Keratinocyte (primary cell): Measurements from ENCODE around the gene P4HA1.

ENCODE experiments used
- EZH2 ChIP-seq: IDR thresholded peaks from one replicate; pipeline ENCODE4 v1.6.1; 2012; ENCODE audit warnings: inconsistent platforms, mild to moderate bottlenecking, low read length, moderate library complexity
- TF ChIP-seq, protein P1 (sequence below), 3 experiments: IDR thresholded peaks in 1 of 3; conservative IDR thresholded peaks in 1 of 3; optimal IDR thresholded peaks in 1 of 3; 2 replicates in 2 of 3; 3 replicates in 1 of 3; pipeline versions ENCODE3 to v1.5.1; 2011; ENCODE audit warnings: low read length in 3 of 3, mild to moderate bottlenecking in 3 of 3, moderate library complexity in 2 of 3, control low read depth in 1 of 3, inconsistent platforms in 1 of 3; ENCODE audit not compliant: insufficient read depth in 2 of 3; ENCODE audit errors: extremely low read depth in 1 of 3

DNA sequence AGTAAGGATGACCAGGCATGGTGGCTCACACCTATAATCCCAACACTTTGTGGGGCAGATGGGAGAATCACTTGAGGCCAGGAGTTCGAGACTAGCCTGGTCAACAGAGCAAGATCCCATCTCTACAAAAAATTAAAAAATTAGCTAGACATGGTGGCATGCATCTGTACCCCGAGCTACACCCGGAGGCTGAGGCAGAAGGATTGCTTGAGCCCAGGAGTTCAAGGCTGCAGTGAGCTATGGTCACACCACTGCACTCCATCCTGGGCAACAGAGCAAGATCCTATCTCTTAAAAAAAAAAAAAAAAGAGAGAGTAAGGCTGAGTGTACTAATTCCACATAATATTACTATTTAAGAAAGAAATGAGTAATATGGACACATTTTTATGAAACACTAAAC is 3.8 kb downstream of the P4HA1 start:
- TF ChIP-seq, protein P1, sequence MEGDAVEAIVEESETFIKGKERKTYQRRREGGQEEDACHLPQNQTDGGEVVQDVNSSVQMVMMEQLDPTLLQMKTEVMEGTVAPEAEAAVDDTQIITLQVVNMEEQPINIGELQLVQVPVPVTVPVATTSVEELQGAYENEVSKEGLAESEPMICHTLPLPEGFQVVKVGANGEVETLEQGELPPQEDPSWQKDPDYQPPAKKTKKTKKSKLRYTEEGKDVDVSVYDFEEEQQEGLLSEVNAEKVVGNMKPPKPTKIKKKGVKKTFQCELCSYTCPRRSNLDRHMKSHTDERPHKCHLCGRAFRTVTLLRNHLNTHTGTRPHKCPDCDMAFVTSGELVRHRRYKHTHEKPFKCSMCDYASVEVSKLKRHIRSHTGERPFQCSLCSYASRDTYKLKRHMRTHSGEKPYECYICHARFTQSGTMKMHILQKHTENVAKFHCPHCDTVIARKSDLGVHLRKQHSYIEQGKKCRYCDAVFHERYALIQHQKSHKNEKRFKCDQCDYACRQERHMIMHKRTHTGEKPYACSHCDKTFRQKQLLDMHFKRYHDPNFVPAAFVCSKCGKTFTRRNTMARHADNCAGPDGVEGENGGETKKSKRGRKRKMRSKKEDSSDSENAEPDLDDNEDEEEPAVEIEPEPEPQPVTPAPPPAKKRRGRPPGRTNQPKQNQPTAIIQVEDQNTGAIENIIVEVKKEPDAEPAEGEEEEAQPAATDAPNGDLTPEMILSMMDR (optimal IDR thresholded peaks at IDR 0.05 in 1 of 3, IDR thresholded peaks at IDR 0.05 in 1 of 3, conservative IDR thresholded peaks at IDR 0.05 in 1 of 3; ENCODE audit: extremely low read depth in 1 of 3, insufficient read depth in 2 of 3, low read length in 3 of 3) = no peak
- TF ChIP-seq EZH2 = no peak
